NCI-H748 (cell line): ENCODE results near the gene DNAJB14.

Experiments used
- DNase-seq: peaks from one replicate; lab custom pipeline; 2025; ENCODE audit not compliant: unreplicated experiment; lab: John Stamatoyannopoulos, UW

DNAJB14 gene

GRCh38 chr4:99945718-99946355 lies 581 bp downstream of the DNAJB14 start:
- peak; percentile 52 for DNase-seq

- no peak for DNase-seq
Measured at GRCh38 chr4:99943904-99944437, 2.4 kb downstream of the DNAJB14 start.

GRCh38 chr4:99938243-99938753 lies 8.1 kb downstream of the DNAJB14 start:
- no peak for DNase-seq

- no peak for DNase-seq
Measured at GRCh38 chr4:99934891-99935290, 11.5 kb downstream of the DNAJB14 start.

GRCh38 chr4:99927566-99927965 lies 18.9 kb downstream of the DNAJB14 start:
- no peak for DNase-seq

GRCh38 chr4:99921174-99921573 lies 25.2 kb downstream of the DNAJB14 start:
- no peak for DNase-seq

GRCh38 chr4:99918656-99919055 lies 27.8 kb downstream of the DNAJB14 start:
- no peak for DNase-seq

GRCh38 chr4:99917575-99917974 lies 28.8 kb downstream of the DNAJB14 start:
- DNase-seq: no peak

GRCh38 chr4:99915449-99915848 lies 31.0 kb downstream of the DNAJB14 start:
- DNase-seq: no peak

GRCh38 chr4:99894998-99895397 lies 51.4 kb downstream of the DNAJB14 start:
- no peak for DNase-seq

GRCh38 chr4:99894161-99894997 lies 52.0 kb downstream of the DNAJB14 start, which contains the start of gene LAMTOR3:
LAMTOR3 (minus strand) TSS chr4:99894427; CDS start chr4:99893963, 464 bp downstream.
- DNase-seq: peak; percentile 90

GRCh38 chr4:99893839-99894160 lies 52.6 kb downstream of the DNAJB14 start:
- DNase-seq: peak; percentile 10

GRCh38 chr4:99893029-99893428 lies 53.4 kb downstream of the DNAJB14 start:
- no peak for DNase-seq

GRCh38 chr4:99891351-99891750 lies 55.1 kb downstream of the DNAJB14 start:
- no peak for DNase-seq

GRCh38 chr4:99887837-99888236 lies 58.6 kb downstream of the DNAJB14 start:
- no peak for DNase-seq

GRCh38 chr4:99886146-99886545 lies 60.3 kb downstream of the DNAJB14 start:
- DNase-seq: no peak

GRCh38 chr4:99885687-99886086 lies 60.7 kb downstream of the DNAJB14 start:
- DNase-seq: no peak

GRCh38 chr4:99885063-99885664 lies 61.3 kb downstream of the DNAJB14 start:
- DNase-seq: peak; percentile 24

- no peak for DNase-seq
Measured at GRCh38 chr4:99879458-99879857, 67.0 kb downstream of the DNAJB14 start.

GRCh38 chr4:99878604-99879003 lies 67.8 kb downstream of the DNAJB14 start:
- DNase-seq: no peak

GRCh38 chr4:99876946-99877345 lies 69.5 kb downstream of the DNAJB14 start:
- DNase-seq: no peak

GRCh38 chr4:99875071-99875470 lies 71.3 kb downstream of the DNAJB14 start:
- no peak for DNase-seq
